ENCODE measurements around the gene ROBO3.

DNA sequence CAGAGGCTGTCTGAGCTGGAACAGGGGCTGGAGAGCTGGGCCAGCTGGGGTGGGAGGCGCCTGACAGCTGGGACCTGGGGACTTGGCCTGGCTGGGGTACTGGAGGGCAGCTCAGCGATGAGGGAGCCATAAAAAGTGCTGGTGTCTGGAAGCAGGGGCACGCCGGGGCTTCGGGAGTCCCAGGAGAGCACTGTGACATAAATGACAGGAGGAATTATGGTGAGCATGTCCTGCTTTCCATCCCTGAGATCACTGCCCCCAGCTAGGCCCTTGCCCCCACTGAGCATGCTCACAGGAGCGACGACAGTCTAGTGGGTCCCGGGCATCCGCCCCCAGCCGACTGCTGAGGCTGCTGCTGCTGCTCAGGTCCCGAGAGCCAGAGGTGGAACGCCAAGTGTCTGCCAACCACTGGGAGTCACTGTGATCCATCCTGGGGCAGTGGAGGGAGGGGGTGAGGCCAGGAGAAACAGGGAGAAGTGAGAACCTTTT is 26.2 kb downstream of the ROBO3 start:
- TF ChIP-seq, protein P1, sequence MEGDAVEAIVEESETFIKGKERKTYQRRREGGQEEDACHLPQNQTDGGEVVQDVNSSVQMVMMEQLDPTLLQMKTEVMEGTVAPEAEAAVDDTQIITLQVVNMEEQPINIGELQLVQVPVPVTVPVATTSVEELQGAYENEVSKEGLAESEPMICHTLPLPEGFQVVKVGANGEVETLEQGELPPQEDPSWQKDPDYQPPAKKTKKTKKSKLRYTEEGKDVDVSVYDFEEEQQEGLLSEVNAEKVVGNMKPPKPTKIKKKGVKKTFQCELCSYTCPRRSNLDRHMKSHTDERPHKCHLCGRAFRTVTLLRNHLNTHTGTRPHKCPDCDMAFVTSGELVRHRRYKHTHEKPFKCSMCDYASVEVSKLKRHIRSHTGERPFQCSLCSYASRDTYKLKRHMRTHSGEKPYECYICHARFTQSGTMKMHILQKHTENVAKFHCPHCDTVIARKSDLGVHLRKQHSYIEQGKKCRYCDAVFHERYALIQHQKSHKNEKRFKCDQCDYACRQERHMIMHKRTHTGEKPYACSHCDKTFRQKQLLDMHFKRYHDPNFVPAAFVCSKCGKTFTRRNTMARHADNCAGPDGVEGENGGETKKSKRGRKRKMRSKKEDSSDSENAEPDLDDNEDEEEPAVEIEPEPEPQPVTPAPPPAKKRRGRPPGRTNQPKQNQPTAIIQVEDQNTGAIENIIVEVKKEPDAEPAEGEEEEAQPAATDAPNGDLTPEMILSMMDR (IDR thresholded peaks at IDR 0.05): no peak
- TF ChIP-seq POLR2A (IDR thresholded peaks at IDR 0.05): no peak
- no peak for TF ChIP-seq POLR2AphosphoS5 (IDR thresholded peaks at IDR 0.05)
